Measurements from ENCODE around the gene PPA1.

- TF ChIP-seq NFATC4 (CRISPR knock-in tag; IDR thresholded peaks at IDR 0.05) (no peak), FOXJ3 (CRISPR knock-in tag; IDR thresholded peaks at IDR 0.05; ENCODE audit: borderline replicate concordance) (no peak), SP1 (CRISPR knock-in tag; conservative IDR thresholded peaks at IDR 0.05) (no peak), ZNF263 (CRISPR knock-in tag; IDR thresholded peaks at IDR 0.05; ENCODE audit: low read depth) (no peak), IRF1 (CRISPR knock-in tag; IDR thresholded peaks at IDR 0.05) (no peak)
- TF ChIP-seq, protein P1, sequence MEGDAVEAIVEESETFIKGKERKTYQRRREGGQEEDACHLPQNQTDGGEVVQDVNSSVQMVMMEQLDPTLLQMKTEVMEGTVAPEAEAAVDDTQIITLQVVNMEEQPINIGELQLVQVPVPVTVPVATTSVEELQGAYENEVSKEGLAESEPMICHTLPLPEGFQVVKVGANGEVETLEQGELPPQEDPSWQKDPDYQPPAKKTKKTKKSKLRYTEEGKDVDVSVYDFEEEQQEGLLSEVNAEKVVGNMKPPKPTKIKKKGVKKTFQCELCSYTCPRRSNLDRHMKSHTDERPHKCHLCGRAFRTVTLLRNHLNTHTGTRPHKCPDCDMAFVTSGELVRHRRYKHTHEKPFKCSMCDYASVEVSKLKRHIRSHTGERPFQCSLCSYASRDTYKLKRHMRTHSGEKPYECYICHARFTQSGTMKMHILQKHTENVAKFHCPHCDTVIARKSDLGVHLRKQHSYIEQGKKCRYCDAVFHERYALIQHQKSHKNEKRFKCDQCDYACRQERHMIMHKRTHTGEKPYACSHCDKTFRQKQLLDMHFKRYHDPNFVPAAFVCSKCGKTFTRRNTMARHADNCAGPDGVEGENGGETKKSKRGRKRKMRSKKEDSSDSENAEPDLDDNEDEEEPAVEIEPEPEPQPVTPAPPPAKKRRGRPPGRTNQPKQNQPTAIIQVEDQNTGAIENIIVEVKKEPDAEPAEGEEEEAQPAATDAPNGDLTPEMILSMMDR (IDR thresholded peaks at IDR 0.05) = no peak
These were observed 64.2 kb downstream of the PPA1 start for GRCh38 chr10:70169011-70169410.
